ENCODE data around the gene EHD2.
A peak's percentile ranks its signal among the peaks of the same experiment; 100 is the strongest.
"Not testable (repeated sequence)": the region's sequence is repeated elsewhere in the genome, so short reads cannot be mapped to it uniquely, and the experiment has no call there.

EHD2 gene

GRCh38 chr19:47752440-47753211, 39.4 kb downstream of the EHD2 start:
- DNase-seq = no peak

GRCh38 chr19:47754206-47755064, 41.2 kb downstream of the EHD2 start:
- DNase-seq = no peak

- DNase-seq = no peak
These were observed 42.0 kb downstream of the EHD2 start for GRCh38 chr19:47755065-47755761.

DNA sequence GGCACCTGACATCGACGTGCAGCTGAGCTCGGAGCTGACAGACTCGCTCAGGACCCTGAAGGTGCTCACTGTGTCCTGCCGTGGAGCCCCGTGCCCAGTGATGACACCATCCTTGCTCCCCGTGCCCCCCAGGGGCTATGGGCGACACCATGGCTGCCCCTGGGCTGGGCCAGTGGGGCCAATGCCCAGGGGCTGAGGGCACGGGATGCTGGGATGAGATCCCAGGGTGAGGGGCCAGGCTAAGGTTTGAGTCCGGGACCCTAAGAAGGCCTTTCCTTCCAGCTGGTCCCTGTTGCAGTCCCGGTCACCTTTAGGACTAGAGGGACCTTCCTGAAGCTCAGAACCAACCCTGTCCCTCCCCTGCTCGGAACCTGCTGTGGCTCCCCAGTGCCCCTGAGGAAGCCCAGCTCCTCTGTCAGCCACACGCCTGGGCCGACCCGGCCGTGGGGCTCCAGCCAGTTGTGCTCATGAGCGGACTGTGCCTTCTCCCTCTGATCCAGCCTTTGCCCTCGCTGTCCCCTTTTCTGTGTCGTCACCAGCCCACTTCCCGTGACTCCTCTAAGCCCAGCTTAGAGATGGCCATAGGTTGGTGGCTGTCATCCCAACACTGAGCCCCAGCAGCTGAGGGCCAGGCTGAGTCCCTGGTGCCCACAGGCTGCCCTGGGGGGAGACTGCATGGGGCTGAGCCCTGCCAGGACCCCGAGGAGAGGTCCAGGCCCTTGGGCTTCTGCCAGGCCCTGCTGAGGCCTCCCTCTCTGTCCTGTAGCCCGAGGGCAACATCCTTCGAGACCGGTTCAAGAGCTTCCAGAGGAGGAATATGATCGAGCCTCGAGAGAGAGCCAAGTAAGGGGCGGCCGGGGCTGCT, 42.8 kb downstream of the EHD2 start:
- no peak for DNase-seq

DNA sequence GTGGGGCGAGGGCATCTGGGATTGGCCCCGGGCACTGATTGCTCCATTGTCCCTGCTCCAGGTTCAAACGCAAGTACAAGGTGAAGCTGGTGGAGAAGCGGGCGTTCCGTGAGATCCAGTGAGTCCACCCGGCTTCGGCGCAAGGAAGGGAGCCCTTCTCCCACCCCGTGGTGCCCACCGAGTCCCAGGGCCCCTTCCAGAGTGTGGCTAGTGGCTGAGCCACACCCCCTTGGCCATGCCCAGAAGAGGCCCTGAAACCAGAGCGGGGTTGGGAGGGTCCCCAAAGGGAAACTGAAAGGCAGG, 43.4 kb downstream of the EHD2 start:
- no peak for DNase-seq

GRCh38 chr19:47756953-47757608, 43.9 kb downstream of the EHD2 start:
- no peak for DNase-seq

DNA sequence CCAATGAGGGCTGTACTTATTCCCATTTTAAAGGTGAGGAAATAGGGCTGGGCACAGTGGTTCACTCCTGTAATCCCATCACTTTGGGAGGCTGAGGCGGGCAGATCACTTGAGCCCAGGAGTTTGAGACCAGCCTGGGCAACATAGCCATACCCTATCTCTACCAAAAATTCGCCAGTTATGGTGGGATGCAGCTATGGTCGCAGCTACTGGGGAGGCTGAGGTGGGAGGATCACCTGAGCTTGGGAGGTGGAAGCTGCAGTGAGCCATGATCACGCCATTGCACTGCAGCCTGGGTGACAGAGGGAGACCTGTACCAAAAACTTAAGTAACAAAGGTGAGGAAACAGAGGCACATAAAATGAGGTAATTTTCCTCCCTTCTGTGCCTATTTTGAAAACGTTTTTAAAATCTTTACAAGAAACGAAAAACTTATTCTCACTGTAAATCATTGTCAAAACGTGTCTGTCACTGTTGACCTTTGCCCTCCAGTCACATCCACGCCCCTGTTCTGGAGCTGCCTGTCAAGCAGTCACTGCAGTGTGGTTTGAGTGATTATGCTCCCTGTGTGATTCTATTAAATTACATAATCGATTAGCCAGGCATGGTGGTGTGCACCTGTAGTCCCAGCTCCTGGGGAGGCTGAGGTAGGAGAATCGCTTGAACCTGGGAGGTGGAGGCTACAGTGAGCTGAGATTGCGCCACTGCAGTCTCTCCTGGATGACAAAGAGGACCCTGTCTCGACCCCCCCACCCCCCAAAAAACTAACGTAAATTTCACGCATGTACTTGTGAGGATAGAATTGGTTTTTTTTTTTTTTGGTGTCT, 44.6 kb downstream of the EHD2 start:
- DNase-seq = no peak

GRCh38 chr19:47758443-47758804, 45.2 kb downstream of the EHD2 start:
- no peak for DNase-seq

DNA sequence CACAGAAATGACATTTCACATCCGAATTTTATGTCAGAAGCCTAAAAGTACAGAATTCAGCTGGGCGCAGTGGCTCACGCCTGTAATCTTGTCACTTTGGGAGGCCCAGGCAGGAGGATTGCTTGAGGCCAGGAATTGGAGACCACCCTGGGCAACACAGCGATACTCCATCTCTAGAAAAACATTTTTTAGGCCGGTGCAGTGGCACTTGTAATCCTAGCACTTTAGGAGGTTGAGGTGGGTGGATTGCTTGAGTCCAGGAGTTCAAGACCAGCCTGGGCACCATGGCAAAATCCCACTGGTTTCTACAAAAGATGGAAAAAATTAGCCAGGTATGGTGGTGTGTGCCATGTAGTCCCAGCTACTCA, 47.4 kb downstream of the EHD2 start:
- DNase-seq = no peak

DNA sequence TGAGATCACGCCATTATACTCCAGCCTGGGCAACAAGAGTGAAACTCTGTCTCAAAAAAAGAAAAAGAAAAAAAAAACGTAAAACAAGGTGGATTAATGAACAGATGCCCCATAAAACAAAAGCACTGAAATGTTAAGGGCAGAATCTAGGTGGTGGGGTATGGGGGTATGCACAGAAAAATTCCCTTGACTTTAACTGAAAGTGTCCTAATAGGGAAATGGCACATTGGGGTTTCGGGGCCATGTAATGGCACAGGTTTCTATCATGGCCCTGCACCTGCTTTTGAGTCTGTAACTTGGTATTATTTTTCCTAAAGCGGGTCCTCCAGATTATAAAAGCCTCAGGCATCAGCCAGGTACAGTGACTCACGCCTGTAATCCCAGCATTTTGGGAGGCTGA, 48.3 kb downstream of the EHD2 start:
- no peak for DNase-seq

GRCh38 chr19:47762151-47762550, 48.9 kb downstream of the EHD2 start:
- no peak for DNase-seq

- DNase-seq = no peak
These were observed 49.5 kb downstream of the EHD2 start for GRCh38 chr19:47762615-47763308.

DNA sequence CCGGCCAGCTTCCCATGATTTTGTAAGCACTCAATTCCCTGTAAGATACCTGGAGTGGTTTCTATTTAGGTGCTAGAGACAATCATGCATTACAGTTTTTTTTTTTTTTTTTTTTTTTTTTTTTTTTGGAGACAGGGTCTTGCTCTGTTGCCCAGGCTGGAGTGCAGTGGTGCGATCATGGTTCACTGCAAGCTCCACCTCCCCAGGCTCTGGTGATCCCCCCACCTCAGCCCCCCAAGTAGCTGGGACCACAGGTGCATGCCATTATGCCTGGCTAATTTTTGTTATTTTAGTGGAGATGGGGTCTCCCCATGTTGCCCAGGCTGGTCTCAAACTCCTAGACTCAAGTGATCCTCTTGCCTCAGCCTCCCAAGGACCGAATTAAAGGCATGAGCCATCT, 51.5 kb downstream of the EHD2 start:
- not testable (repeated sequence) for DNase-seq

DNA sequence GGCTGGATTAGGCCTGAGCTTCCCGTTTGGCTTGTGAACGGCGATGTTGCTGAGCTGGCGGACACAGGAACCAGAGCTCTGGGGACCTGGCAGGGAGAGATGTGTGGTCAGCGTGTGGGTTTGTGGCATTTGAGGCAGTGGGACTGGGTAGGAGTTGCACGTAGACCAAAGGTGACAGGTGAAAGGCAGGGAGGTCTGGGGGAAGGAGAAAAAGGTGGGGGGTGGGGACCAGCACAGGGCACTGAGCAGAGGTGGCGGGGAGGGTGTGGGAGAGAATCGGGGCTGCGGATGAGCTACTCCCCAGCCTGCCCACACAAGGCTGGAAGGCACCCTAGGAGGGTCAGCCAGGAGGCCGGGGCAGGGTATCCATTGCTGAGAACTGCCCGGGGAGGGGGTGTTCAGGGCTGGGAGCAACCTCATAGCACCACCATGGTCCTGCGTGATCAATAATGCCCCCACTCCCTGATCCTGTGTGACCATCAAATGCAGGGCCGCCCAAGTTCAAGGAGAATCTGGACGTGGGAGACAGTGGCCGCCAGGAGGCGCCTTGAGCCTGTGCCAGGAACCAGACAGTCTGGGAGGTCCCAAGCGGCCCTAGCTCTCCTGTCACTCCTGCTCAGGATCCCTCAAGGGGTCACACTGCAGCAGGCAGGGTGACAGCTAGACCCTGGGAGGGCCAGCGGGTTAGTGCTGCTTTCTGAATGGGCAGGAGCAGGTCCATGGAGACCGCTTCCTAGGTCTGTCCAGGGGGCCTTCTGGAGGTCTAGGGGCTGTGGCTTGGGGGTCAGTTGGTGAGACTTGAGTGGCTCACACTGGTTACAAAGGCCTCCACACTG, 52.5 kb downstream of the EHD2 start:
- peak; percentile 12 to 42 for DNase-seq

DNA sequence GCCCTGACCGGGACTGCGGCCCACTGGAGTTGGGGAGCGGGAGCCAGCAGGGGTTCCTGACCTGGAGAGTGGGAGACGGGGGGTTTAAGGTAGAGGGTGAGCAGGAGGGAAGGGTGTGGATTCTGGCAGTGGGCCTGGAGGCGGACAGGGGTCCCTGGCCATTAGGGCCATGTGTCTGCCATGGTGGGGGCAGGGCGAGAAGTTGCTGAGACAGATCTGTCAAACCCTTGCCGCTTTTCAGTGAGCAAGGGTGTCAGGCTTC, 53.1 kb downstream of the EHD2 start:
- no peak for DNase-seq

DNA sequence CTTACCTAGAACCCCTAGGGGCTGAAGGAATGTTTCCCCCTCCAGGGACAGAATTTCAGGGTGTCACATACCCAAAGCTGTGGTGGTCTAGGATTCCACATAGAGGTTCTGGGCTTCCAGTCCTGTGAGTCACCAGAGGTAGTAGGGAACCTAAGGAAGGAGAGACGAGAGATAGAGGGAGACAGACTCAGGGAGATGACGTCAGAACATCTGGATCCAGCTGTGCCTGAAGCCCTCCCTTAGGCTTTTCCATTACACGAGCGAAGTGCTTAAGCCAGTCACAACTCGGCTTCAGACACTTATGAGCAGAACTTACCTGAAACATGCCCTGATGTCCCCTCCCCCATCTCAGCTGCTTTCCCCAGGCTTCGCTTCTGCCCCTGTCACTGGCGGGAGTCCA, 53.4 kb downstream of the EHD2 start:
- DNase-seq = no peak

DNA sequence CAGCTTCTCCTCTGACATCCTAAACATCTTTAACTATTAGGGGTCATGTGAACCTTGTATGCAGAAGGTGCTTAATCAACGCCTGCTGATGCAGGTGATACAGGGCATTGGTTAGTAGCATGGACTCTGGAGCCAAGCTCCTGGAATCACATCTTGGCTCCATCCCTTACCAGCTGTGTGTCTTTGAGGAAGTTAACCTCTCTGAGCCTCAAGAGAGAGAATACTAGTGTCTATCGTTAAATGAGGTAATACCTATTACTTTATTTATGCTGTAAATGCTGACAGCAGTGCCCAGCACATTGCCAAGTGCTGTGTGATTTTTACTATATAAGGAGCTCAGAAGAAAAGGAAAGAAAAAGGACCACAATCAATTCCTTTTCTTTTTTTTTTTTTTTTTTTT, 54.1 kb downstream of the EHD2 start:
- no peak for DNase-seq

DNA sequence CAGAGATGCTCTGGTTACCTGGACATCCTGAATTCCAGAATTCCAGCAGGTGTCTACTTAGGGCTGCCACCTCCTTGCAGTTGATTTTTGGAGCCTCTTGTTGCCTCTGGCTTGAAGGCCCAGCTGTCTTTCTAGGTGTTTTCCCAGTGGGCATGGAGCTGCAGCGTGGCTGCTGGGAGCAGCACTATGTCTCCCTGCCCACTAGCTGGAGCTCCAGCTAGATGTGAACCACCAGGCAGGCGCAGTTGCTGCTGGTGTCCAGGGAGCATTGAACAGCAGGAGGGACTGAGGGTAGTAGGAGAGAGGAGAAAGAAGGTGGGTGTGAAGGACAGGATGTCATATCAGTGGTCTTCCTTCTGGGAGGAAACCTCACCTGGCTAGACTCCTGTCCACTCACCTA, 55.4 kb downstream of the EHD2 start:
- no peak for DNase-seq

- DNase-seq = no peak
These were observed 56.3 kb downstream of the EHD2 start for GRCh38 chr19:47769534-47769933.

GRCh38 chr19:47771291-47771690, 58.1 kb downstream of the EHD2 start:
- not testable (repeated sequence) for DNase-seq

Measured in CD4-positive, alpha-beta T cell treated with Interferon alpha-2 for 1 hour (primary cell).